GF-D8 (cell line): ENCODE data around the gene PAFAH2.
A peak's percentile ranks its signal among the peaks of the same experiment; 100 is the strongest.

ENCODE experiments used
- DNase-seq: peaks from one replicate; lab custom pipeline; 2025; lab: John Stamatoyannopoulos, UW

The PAFAH2 gene

DNA sequence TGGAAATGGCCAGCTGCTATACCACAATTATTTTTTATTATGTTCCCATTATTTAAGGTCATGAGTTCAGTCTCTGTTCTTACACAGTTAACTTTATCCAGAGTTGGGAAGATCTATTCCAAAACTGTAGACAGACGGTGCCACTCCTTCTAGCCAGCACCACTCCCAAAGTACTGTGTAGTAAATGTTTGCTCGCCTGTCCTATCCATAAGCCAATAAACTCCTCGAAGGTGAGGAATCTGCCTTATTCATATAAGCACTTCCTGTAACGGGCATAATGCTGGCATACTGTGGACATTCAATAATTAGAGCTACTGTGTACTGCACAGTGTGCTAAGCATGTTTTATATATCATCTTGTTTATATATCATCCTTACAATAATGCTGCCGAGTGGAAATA, 65.5 kb downstream of the PAFAH2 start:
- no peak for DNase-seq

DNA sequence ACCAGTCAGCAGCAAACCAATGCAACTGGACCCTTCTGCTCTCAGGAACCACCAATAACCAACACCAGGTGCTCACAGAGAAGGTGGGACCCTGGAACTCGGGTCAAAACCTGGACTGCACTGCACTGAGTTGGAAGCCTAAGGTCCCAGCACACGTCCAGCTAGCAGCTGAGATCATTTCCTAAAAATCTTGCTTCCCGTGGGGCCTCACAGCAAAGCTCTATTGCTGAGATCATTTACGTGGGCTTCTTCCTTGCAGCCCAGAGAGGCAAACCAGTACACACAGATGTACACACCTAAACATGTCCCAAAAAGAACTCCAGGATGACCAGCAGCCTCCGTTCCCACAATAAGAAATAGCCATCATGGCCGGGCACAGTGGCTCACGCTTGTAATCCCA, 68.8 kb downstream of the PAFAH2 start:
- DNase-seq = no peak

DNA sequence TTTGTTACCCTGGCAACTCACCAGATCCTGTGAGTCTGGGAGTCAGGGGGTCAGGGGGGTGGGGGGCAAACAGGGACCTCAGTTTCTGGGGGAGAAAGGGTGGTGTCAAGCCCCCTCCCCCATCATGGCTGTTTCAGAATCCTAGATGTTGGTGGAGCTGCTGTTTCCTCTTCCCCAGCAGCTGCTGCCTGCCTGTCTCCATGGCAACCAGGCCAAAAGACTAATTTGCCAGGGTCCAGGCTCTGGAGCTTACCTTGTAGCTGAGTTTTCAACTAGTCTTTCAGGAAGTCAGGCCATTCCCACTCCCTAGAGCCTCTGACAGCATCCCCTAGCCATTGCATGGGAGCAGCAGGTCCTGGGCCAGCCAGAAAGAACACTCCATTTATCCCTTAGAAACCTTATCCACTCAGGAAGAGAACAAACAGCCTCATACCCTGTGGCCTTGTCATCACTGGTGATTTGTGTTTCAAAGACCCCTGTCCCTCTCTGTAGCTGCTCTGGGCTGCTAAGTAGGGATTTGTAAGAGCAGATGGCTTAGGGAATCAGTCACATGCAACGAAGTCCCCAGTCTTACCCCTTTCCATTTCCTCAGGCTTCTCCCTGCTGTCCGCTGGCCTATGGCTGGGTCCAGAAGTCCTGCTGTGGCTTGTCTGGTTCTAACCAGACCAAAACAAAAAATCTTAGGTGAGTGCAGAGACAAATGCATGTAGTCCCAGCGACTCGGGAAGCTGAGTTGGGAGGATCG, 70.2 kb downstream of the PAFAH2 start:
- no peak for DNase-seq

DNA sequence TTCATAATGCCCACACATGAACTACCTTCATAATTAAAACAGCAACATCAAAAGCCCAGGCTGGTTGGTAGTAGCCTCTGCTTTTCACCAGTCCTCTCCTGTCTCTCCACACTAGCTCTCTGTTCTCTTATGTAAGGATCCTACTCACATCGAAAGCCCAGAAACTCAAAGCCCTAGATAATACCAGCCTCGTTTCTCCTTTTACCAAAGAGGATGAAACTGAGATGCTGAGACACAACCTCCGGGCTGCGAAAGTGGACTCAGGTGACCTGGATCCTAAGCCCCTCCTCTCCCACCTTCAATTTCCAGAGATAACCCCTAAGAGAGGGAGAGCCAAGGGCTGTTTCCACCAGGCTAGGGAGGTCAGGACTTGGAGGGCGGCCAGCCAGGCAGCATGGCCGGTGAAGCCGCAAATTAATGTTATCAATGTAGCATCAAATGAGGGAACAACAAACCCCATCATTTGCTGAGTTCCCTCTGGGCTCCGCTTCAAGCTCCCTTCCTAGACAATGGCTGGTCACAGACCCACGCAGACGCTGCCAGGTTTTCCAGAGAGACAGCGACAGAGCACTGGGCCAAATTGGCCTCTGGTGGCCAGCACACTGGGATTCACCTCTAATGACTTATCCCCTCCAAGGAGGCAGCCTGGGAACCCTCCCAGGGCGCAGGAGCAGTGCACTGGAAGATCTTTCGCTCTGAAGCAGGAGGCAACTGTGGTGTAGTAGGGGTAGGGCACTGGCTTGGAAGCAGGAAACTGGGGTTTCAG, 70.9 kb downstream of the PAFAH2 start:
- no peak for DNase-seq

GRCh38 chr1:25924454-25924853, 73.4 kb downstream of the PAFAH2 start:
- DNase-seq = peak; percentile 38

DNA sequence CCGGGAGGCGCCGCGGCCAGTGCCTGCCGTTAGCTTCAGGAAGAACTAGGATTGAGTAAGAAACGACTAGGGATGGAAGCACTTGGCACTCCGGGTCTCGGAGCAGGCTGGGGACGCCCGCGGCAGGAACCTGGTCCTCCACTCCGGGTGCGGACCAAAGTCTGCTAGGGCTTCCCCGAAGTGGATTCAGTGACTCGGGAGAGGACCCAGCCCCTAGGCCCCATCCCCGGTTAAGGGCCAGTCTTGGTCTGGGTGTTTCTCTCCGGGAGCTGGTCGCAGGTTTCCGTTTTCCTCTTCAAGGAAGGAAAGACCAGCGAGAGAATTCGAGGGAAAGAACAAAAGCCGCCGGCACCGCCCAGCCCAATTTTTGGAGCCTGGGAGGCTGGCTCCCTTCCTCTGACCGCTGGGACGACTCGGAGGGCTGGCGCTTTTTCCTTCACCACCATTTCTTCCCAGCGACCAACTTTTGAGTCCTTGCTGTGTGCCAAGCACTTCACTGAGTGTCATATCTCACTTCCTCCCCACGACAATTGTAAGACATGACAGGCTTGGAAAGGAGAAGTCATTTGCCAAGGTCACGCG, 74.8 kb downstream of the PAFAH2 start:
- peak; percentile 75 for DNase-seq

GRCh38 chr1:25922056-25922970, 75.5 kb downstream of the PAFAH2 start:
- peak; percentile 86 for DNase-seq

DNA sequence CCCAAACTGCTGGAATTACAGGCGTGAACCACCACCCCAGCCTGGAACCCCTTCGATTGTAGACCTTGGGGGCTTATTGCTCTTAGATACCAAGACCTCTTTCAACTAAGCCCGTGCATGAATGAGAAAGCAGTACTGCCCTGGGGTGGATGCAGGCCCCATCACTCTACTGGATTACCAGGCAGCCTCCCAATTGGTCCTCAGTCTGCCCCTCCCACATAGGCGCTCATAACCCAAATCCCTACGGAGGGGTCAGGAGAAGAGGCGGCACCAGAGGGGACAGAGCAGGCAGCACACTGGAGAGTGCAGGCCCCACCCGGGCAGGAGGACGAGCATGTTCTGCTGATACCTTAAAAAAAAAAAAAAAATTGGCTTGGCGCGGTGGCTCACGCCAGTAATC, 79.2 kb downstream of the PAFAH2 start:
- no peak for DNase-seq

- DNase-seq = no peak
Observed at GRCh38 chr1:25917996-25918395, 79.9 kb downstream of the PAFAH2 start.

GRCh38 chr1:25916460-25916859, 81.4 kb downstream of the PAFAH2 start:
- no peak for DNase-seq

DNA sequence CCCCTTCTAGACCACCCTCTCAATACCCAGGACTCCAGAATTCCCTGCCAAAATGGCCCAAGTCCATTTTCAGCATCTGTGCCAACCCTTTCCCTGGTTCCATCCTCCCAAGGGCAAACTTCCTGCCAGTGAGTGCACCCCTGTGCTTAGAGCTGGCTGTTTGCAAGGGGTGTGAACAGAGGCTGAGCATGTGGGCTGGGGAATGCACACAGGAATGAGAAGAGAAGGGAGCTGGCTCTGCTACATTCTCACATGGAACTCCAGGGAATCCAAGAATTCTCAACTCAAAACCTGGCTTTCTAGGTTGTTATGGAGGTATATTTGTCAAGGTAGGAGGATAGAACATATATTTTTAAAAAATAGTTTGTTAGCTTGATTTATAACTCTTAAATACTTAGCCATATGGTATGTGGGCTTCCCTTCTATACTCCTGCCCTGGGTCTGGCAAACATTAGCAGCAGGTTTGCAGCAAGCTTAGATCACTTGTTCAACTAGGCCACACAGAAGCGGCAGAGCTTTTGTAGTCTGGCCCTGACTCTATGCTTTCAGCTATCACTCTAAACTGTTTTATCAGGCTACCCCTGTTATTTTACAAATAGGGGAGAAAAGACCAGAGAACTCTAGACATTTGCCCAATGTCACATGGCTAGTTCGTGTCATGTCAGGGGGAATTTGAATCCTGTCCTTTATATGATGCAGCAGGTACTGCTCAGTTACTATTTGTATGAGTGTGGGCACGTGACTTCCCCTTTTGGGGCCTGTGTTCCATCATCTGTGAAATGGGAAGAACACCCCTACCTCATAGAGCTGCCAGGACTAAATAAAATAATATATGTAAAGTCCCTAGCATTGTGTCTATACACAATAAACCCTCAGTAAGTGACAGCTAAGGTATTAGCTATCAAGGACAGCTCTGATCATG, 83.5 kb downstream of the PAFAH2 start:
- DNase-seq = no peak

GRCh38 chr1:25913206-25913605, 84.7 kb downstream of the PAFAH2 start:
- no peak for DNase-seq

DNA sequence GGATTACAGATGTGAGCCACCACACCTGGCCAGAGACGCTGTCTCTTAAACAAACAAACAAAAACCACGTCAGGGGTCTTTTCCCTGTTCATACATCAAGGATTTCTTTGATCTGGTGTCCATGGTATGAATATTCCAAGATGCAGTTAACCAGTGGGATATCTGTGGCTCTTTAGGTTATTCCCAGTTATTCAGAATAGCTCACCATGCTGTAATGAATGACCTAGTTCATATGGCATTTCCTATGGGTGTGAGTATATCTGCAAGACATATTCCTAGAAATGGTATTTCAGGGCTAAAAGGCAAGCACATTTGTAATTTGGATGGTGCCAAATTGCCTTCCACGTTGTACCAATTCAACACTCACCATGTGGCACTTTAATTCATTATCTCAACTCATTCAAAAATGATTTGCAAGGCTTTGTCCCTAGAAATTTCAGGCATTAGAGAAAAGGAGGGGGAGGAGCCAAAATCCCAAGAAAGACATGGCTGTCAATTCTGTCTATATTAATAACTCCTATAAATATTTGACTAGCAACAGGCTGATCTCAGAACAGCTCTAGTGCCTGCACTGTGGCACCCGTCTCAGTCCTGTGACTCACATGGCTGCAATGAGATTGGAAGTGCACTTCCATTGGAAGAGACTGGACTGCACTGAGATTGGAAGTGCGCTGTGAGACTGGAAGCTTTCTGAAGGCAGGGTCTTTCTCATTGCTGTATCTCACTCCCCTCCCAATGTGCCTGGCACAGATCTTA, 85.6 kb downstream of the PAFAH2 start:
- no peak for DNase-seq

GRCh38 chr1:25911162-25911561, 86.7 kb downstream of the PAFAH2 start:
- no peak for DNase-seq
